ENCODE results near the gene NUTF2.
"Not testable (repeated sequence)": the region's sequence is repeated elsewhere in the genome, so short reads cannot be mapped to it uniquely, and the experiment has no call there.

The NUTF2 gene

GRCh38 chr16:67846320-67847063 lies at the start of gene NUTF2:
TSS of gene NUTF2 (plus strand) at chr16:67846933. CDS start at chr16:67865131, 18,198 bp downstream.
- peak; percentile 96 for DNase-seq

DNA sequence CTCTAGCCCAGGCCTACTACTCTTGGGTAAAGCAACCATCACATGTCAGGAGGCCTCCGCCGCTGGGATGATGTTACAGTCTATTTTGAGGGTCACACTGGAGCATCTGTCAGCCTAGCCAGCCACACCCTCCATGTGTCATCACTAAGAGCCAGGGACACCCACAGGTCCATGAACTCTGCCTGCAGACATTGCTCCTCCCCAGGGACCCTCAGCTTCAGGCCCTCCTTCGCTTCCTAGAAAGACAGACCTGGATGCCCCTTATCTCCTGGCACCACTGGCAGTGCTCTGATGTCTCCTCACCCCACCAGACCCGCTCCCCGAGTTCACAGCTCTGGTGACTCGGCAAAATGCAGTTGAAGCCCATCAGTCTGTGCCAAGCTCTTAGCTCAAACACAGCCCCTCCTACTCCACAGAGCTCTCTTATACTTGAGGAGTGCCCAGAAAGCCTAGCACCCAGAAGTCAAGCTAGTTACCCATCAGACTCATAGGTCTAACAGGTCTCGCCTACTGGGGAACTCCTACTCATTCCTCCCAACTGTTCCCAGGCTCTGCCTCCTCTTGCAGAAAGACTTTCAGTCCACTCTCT lies 46.3 kb upstream of the NUTF2 start:
- no peak for DNase-seq

DNA sequence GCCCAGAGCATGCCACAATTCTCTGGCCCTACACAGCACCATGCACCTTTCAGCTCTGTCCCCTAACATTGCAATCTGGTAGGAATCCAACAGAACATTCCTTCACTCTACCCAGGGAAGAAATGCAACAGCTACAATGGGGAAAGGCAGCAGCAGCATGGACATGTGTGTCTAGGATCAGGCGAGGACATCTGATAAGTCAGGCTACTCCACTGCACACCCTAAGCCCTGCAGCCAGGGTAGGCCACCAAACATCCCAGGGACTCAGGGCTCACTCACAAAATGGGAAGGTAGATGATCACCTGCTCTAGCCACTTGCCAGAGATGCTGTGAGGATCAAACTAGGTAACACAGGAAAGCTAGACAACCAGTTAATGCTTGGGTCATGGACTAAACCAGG lies 45.5 kb upstream of the NUTF2 start:
- DNase-seq = no peak

DNA sequence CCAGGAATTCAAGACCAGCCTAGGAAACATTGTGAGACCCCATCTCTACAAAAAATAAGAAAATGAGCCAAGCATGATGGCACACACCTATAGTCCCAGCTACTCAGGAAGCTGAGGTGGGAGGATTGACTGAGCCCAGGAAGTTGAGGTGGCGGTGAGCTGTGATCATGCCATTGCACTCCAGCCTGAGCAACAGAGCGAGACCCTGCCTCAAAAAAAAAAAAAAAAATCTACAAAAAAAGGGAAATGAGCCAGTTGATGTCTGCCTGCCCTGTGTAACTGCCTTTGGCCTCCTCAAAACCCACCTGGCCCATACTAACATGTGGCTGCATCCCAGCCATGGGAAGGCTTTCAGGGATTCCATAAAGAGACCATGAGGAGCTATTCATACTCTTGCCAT lies 44.9 kb upstream of the NUTF2 start:
- peak; percentile 53 for DNase-seq

DNA sequence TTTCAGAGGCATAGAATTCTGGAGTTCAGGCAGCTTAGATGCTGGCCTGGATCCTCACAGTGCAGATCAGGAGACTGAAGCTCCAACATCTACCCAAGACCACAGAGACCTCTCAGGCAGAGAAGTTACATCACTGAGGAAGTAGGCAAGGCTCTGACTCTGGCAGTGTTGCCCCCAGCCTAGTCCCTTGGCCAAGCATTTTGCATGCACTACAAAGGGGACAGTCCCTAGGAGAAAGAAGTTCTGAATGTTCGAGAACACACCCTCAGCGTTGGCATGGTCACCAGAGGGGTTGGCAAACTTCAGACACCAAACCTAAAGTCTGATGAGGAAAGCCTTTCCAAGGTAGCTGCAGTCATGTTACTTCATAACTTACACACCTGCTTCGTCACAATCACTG lies 42.8 kb upstream of the NUTF2 start:
- DNase-seq = no peak

GRCh38 chr16:67804853-67805542 lies 41.7 kb upstream of the NUTF2 start:
- no peak for DNase-seq

DNA sequence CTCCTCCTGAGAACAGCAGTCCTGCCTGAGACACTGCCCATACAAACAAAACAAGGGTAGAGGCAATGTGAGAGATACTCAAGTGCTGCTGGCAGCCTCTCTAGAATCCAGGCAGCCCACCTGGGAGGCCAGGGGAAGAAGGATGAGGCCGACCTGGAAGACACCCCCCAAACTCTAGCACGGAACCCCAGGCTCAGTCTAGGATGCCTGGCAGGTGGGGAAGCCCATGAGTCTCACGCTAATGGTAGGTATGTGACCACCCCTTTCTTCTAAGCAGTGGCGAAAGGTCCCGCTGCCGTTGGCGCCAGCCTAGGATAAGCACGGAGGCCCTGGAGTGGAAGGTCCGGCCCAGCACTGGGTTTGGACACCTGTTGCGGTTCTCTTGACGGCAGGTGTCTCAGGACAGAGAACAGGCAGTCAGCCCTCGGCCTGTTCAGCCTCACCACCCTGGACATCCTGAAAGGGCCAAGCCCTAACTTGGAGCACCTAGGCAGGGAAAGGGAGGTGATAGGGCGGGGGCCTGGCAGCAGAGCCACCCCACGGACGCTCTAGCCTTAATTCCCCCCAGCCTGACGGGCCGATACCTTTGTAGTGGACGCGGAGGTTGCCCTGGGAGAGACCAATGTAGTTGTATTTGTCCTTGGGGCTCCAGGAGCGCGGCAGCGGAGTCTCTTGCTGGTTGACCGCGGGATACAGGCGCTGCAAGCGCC lies 40.9 kb upstream of the NUTF2 start:
- DNase-seq = no peak

- DNase-seq = peak; percentile 99
These were observed 40.1 kb upstream of the NUTF2 start, which contains the start of the genes RANBP10 and TSNAXIP1 for GRCh38 chr16:67806428-67807147. TSS of gene RANBP10 (minus strand) at chr16:67806560. CDS start at chr16:67806536, 24 bp downstream. TSS of gene TSNAXIP1 (plus strand) at chr16:67806889. CDS start at chr16:67807150, 261 bp downstream.

DNA sequence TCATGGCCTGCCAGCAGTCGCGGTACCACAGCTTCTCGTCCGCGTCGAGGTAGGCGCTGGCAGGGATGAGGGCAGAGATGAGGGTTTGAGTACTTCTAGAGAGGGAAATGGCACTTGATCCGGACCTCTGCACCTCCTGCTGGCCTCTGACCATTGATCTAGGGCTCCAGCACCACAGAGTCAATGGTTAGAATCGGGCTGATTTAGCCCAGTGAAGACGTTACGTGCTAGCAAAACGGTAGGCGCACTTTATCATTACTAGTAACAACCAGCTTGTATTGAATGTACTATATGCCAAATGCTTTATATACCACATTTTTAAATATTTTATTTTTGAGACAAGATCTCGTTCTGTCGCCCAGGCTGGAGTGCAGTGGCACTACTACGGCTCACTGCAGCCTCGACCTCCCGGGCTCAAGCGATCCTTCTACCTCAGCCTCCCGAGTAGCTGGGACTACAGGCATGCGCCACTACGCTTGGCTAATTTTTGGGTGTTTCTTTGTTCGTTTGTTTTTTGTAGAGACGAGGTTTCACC lies 39.5 kb upstream of the NUTF2 start:
- DNase-seq = no peak

- DNase-seq = no peak
These were observed 34.8 kb upstream of the NUTF2 start for GRCh38 chr16:67811899-67812298.

DNA sequence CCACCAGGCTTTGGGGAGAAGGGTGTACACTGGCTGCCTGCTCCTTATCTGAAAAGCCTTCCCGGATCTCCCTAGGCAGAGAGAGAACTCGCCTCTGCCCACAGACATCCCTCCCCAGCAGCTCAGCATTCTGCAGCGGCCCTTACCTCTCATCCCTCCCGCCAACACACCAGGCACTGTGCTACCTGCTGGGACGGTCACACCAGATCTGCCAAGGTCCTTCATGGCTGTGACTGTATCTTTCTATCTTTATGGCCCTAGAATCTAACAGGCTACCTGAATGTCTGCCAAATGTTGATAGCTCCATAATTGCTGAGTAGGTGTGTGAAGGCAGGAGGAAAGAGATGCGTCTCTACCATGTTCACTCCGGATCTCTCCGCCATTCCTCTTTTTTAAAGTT lies 32.2 kb upstream of the NUTF2 start:
- no peak for DNase-seq

- DNase-seq = no peak
These were observed 26.0 kb upstream of the NUTF2 start for GRCh38 chr16:67820608-67821259.

- DNase-seq = no peak
These were observed 24.2 kb upstream of the NUTF2 start for GRCh38 chr16:67822511-67822910.

DNA sequence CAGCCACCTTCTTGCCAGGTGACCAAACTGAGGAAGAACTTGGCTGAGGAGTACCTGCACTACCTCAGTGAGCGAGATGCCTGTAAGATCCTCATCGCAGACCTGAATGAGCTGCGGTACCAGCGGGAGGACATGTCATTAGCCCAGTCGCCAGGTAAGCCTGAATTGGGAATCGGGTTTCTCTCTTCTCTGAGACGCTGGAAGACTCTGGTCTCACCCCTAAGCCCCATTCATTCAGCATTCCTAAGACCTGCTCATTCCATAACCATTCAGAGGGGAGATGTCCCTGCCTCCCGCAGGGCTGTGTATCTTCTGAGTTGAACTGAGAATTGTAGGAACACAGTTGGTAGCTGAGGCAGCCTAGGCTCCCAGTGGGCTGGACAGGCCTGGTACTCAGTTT lies 21.6 kb upstream of the NUTF2 start:
- DNase-seq = no peak

DNA sequence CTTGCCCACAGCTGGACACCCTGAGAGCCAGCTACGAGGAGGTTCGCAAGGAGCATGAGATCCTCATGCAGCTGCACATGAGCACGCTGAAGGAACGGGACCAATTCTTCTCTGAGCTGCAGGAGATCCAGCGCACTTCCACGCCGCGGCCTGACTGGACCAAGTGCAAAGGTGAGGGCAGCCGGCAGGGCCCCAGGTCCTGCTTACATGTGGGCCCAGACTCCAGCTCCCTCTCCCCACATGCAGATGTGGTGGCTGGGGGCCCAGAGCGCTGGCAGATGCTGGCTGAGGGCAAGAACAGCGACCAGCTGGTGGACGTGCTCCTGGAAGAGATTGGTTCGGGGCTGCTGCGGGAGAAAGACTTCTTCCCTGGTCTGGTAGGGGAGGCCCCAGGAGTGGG lies 20.8 kb upstream of the NUTF2 start:
- no peak for DNase-seq

GRCh38 chr16:67828651-67829050 lies 18.1 kb upstream of the NUTF2 start:
- no peak for DNase-seq

- no peak for DNase-seq
These were observed 13.7 kb upstream of the NUTF2 start for GRCh38 chr16:67833030-67833414.

- peak; percentile 95 for DNase-seq
These were observed 13.1 kb upstream of the NUTF2 start for GRCh38 chr16:67833415-67834241.

- no peak for DNase-seq
These were observed 12.5 kb upstream of the NUTF2 start for GRCh38 chr16:67834242-67834614.

DNA sequence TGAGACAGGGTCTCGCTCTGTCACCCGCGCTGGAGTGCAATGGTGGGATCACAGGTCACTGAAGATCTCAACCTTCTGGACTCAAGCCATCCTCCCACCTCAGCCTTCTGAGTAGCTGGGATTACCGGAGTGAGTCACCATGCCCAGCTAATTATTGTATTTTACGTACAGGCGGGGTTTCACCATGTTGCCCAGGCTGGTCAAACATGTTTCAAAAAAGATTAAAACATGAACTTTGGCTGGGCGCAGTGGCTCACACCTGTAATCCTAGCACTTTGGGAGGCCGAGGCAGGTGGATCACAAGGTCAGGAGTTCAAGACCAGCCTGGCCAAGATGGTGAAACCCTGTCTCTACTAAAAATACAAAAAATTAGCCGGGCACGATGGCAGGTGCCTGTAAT lies 9.5 kb upstream of the NUTF2 start:
- DNase-seq = not testable (repeated sequence)

DNA sequence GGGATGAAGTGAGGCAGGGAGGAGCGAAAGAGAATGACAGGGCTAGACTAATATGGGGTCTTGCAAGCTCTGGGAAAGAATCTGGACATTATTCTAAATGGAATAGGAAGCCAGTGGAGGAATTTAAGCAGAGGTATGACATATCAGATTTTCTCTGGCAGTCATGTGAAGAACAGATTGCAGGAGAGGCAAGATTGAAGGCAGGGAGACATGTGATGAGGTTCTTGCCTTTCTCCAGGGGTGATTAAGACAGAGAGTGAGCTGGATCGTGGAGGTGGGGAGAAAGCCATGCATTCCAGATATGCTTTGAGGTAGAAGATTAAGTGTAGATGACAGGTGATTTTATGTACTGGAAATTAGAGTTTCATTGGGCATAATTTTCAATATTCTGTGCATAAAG lies 8.9 kb upstream of the NUTF2 start:
- DNase-seq = no peak
